ENCODE results near the gene GPC6.

Gene GPC6

GRCh38 chr13:93655154-93655553 lies 428.5 kb downstream of the GPC6 start:
- no peak overlapping the region for H3K4me3 ChIP-seq (ENCODE audit: low read depth, low read length)
- TF ChIP-seq CTCF (IDR thresholded peaks at IDR 0.05; ENCODE audit: low read depth, low read length), result no peak

GRCh38 chr13:93660391-93661063 lies 433.9 kb downstream of the GPC6 start:
- no peak for TF ChIP-seq CTCF (IDR thresholded peaks at IDR 0.05; ENCODE audit: low read depth, low read length)

GRCh38 chr13:93670866-93671265 lies 444.3 kb downstream of the GPC6 start:
- H3K4me3 ChIP-seq (ENCODE audit: low read depth, low read length), result no peak overlapping the region
- no peak for TF ChIP-seq CTCF (IDR thresholded peaks at IDR 0.05; ENCODE audit: low read depth, low read length)

More at GRCh38 chr13:93660391-93661063, 433.9 kb downstream of the GPC6 start:
- no peak overlapping the region for H3K4me3 ChIP-seq (ENCODE audit: low read depth, low read length)

GRCh38 chr13:93672996-93673395 lies 446.4 kb downstream of the GPC6 start:
- H3K4me3 ChIP-seq (ENCODE audit: low read depth, low read length), result no peak overlapping the region
- no peak for TF ChIP-seq CTCF (IDR thresholded peaks at IDR 0.05; ENCODE audit: low read depth, low read length)

- no peak overlapping the region for H3K4me3 ChIP-seq (ENCODE audit: low read depth, low read length)
- no peak for TF ChIP-seq CTCF (IDR thresholded peaks at IDR 0.05; ENCODE audit: low read depth, low read length)
These were observed 447.3 kb downstream of the GPC6 start for GRCh38 chr13:93673885-93674284.

GRCh38 chr13:93674337-93674755 lies 447.7 kb downstream of the GPC6 start:
- TF ChIP-seq CTCF (IDR thresholded peaks at IDR 0.05; ENCODE audit: low read depth, low read length), result no peak
- no peak overlapping the region for H3K4me3 ChIP-seq (ENCODE audit: low read depth, low read length)

GRCh38 chr13:93680329-93680728 lies 453.7 kb downstream of the GPC6 start:
- H3K4me3 ChIP-seq (ENCODE audit: low read depth, low read length), result no peak overlapping the region
- no peak for TF ChIP-seq CTCF (IDR thresholded peaks at IDR 0.05; ENCODE audit: low read depth, low read length)

All from WI38 (cell line).